Measurements from ENCODE around the gene SEPTIN11. TPM values are rescaled to one million over a fixed set of nuclear protein-coding genes. Genes with fewer than 3 reads are reported as not detected.

SEPTIN11 gene
- total RNA-seq (2014; rRNA removed; shearing (Covaris generic)), result 43.8 and 76.4 TPM in 2 replicates

DNA sequence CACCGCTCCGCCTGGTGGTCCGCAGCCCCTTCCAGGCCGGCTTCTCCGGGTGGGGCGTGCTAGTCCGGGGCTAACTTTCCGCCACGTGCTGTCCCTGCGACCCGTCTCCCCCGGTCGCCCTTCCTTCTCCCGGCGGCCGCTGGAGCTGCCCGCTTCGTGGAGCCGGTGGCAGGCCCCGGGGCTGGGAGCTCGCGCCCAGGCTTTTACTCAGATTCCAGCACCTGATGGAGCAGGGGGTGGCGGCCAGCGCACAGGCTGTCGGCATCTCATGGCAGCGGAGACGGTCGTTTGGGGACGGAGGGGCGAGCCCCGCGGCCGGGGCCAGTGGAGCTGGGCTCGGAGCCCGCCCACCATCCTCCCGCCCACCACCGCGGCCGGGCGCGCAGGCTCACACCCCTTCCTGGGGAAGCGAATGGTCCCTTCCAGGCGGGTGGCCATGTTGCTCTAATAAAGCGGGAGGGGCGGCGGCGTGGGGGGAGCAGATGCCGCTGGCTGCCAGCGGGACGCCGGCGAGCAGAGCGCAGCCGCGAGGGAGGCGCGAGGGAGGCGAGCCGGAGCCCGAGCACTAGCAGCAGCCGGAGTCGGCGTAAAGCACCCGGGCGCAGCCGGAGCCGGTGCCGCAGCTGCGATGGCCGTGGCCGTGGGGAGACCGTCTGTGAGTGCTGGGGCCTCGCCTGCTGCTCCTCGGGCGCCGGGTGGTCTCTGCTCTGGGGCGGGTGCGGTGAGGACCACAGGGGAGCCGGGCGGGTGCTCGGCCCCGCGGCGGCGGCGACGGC lies at the start of gene SEPTIN11:
Gene SEPTIN11, plus strand, starts transcription at position 477 of the 776 bp plus-strand sequence. Its CDS starts 152 bp downstream, at position 629.
- peak; percentile 87 for DNase-seq (ENCODE audit: low spot score)

DNA sequence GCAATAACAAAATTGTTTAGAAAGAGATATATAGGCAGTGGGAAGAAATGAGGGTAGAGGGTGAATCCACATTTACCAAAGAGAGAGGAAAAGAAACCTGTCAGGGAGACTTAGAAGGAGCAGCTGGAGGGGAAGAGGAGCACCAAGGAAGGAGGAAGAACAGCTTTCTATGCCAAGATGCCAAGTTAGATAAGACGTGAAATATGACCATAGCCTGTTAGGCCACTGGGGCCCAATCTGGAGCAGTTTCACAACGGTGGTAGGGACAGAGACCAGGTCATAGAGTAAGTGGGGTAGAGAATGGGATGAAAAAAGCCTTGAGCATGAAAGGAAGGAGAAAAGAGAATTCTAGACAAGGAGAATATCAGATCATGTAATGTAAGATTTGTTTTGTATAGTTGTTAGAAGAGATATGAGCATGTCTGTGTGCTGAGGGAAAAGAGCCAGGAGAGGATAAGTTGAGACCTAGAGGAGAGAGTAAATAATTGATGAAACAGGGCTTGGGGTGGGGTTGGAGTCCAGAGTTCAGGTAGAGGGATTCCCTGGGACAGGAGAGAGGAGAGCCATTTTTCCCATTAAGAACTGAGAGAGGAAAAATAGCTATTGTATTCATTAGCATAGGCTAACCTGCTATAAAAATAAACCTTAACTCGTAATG lies 47.2 kb upstream of the SEPTIN11 start:
- DNase-seq (ENCODE audit: low spot score), result no peak

DNA sequence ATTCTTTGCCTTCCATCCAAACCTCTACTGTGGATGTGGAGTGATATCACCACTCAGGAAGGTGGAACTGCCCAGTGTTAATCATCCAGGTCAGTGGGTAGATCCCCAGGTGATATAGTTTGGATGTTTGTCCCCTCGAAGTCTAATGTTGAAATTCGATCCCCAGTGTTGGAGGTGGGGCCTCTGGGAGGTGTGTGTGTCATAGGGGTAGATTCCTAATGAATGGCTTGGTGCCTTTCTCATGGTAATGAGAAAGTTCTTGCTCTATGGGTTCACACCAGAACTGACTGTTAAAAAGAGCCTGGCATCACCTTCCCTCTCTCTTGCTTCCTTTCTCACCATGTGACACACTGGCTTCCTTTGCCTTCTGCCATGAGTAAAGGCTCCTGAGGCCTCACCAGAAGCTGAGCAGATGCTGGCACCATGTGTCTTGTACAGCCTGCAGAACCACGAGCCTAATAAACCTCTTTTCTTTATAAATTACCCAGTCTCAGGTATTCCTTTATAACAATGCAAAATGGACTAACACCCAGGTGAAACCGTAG lies 44.8 kb upstream of the SEPTIN11 start:
- no peak for DNase-seq (ENCODE audit: low spot score)

DNA sequence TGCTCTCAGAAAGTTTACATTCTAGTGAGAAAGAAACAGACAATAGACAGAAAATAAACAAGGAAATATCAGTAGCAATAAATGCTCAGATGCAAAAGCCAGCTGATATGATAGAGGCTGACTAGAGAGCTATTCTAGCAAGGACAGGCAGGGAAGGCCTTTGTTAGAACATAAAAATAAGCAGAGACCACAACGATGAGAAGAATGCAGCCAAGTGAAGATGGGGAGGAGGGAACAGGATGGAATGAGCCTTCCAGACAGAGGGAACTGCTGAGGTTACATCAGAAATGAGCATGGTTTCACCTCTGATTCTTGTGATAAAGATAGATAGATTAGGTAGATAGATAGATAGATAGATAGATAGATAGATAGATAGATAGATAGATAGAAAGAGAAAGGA lies 44.0 kb upstream of the SEPTIN11 start:
- no peak for DNase-seq (ENCODE audit: low spot score)

DNA sequence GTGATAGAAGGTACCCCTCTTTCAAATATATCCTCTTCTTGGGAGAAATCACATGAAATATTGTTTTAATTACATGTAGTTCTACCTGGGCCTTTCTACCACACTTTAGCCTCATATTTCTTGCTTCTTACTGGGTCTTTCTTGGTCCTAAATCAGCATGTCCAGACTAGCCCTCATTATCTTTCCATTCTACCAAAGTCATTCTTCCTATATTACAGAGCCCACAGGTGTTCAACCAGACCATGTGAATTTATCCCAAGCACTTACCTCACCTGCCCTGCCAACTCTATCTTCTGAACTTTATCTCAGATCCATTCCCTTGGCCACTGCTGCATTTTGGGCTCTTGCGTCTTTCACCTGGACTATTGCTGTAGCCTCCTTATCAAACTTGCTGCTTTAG lies 39.8 kb upstream of the SEPTIN11 start:
- no peak for DNase-seq (ENCODE audit: low spot score)

DNA sequence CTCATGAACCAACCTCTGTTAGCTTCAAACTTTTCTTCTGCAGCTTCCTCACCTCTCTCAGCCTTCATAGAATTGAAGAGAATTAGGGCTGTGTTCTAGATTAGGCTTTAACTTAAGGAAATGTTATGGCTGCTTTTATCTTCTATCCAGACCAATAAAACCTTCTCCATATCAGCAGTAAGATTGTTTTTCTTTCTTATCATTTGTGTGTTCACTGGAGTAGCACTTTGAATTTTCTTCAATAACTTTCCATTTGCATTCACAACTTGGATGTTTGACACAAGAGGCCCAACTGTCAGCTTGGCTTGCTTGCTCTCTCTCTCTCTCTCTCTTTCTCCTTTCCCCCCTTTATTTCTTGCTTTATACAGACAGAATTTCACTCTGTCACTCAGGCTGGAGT lies 28.8 kb upstream of the SEPTIN11 start:
- DNase-seq (ENCODE audit: low spot score), result no peak

DNA sequence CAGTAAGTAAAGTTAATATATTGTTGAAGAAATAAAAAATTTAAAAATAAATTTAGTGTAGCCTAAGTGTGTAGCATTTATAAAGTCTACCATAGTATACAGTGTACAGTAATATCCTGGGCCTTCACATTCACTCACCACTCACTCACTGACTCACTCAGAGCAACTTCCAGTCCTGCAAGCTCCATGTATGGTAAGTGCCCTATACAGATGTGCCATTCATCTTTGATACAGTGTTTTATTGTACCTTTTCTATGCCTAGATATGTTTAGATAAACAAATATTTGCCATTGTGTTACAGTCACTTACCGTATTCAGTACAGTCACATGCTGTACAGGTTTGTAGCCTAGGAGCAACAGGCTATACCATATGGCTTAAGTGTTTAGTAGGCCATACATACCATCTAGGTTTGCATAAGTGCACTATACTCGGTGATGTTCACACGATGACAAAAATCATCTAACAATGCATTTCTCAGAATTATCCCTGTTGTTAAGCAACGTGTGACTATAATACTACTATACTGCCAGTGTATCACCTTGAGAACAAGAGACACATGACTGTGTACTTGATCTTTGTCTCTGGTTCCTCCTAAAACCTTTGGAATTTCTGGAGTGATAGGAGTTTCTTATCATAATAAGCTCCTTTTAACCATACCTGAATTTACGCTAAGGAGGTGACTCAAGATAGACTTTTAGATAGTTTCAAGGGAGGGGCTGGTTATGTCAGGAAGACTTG lies 25.8 kb upstream of the SEPTIN11 start:
- no peak for DNase-seq (ENCODE audit: low spot score)

DNA sequence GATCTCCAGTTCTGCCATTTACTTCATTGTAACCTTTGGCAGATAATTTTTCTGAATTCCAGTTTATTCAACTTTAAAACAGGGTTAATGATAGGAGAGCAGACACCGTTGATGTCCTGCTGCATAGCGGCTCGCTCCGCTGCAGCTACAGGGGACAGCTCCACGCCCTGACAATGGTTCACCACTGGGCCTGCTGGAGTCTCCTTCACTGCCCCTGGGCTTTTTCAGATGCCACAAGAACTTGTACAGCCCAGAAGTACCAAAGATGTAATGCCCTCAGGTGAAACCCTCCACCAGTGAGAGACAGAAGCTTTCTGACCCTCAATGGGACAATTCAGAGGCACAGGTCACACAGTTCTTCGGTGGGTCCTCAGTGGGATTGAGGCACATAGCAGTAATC lies 22.7 kb upstream of the SEPTIN11 start:
- no peak for DNase-seq (ENCODE audit: low spot score)

GRCh38 chr4:76930685-76931084 lies 18.9 kb upstream of the SEPTIN11 start:
- no peak for DNase-seq (ENCODE audit: low spot score)

DNA sequence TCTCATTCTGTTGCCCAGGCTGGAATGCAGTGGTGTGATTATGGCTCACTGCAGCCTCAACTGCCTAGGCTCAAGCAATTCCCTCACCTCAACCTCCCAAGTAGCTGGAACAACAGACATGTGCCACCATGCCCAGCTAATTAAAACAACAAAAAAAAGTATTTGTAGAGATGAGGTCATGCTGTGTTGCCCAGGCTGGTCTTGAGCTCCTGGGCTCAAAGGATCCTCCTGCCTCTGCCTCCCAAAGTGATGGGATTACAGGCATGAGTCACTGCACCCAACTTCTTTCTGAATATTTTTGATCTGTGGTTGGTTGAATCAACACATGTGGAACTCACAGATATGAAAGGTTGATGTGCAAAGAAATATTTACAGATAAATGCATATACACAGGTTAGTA lies 18.5 kb upstream of the SEPTIN11 start:
- DNase-seq (ENCODE audit: low spot score), result no peak

- no peak for DNase-seq (ENCODE audit: low spot score)
Measured at GRCh38 chr4:76931576-76932276, 17.8 kb upstream of the SEPTIN11 start.

DNA sequence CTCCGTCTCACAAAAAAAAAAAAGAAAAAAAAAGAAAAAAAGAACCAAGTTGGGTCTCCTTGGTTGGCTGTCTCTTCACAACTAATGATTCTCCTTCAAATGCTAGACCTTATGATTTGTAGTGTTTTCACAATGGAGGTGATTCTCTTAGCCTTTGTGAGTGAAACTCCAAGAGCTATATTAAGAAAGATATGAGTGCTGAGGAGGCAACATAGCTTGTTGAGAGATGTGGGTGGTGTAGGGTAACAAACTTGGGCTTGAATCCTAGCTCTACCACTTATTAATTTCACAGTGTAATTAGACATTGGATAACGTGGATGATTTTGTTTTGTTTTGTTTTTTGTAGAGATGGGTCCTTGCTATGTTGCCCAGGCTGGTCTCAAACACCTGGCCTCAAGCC lies 10.4 kb upstream of the SEPTIN11 start:
- DNase-seq (ENCODE audit: low spot score), result no peak

- no peak for DNase-seq (ENCODE audit: low spot score)
Measured at GRCh38 chr4:76943129-76943620, 6.4 kb upstream of the SEPTIN11 start.

DNA sequence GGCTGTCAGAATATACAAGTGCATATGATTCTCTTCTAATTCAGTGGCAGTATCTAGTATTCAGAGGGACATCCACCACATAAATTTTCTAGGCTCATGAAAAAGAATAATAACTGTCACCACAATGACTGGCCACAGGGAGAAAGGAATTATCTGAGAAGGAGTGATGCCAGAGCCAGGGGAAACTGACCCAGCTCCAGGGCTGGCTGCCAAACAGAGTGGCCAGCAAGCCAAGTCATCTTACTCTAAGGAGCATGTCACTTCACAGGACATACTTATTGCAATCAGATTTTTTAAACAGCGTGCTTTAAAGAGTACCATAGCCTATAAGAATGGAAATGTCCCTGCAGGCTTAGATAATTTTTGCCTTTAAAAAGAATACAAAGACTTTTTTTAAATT lies 5.8 kb upstream of the SEPTIN11 start:
- no peak for DNase-seq (ENCODE audit: low spot score)

DNA sequence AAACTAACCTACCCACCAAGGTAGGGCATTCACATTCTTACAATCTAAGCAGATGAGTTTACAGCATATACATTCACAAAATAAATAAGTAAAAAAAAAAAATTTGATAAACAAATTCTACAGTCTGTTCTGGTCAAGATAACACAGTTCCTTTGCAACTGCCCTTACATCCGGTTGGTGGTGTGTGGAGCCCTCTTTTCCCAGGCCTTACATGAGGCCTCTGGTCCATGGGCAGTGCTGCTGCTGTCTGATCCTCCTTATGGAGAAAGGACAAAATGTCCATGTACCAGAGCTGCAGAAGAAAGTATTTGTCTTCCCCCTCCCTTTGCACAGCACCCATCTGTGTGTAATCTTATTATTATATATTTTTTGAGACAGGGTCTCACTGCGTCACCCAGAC lies 2.2 kb upstream of the SEPTIN11 start:
- DNase-seq (ENCODE audit: low spot score), result no peak

GRCh38 chr4:76948443-76949275 lies 893 bp upstream of the SEPTIN11 start:
- DNase-seq (ENCODE audit: low spot score), result peak; percentile 58

- DNase-seq (ENCODE audit: low spot score), result peak; percentile 19
Measured at GRCh38 chr4:76950052-76950955, 752 bp downstream of the SEPTIN11 start.

GRCh38 chr4:76950956-76951671 lies 1.6 kb downstream of the SEPTIN11 start:
- DNase-seq (ENCODE audit: low spot score), result no peak

- no peak for DNase-seq (ENCODE audit: low spot score)
Measured at GRCh38 chr4:76951672-76952010, 2.1 kb downstream of the SEPTIN11 start.

Measured in H4 (cell line).